Thyroid gland (tissue), 4 donors: ENCODE results near the gene RPS15. TPM values are rescaled to one million over a fixed set of nuclear protein-coding genes. Genes with fewer than 3 reads are reported as not detected.

Experiments used
- DNase-seq, 2 donors: peaks; one replicate each; pipeline ENCODE4 v3.0.0-alpha.2; 2019
- H3K27ac ChIP-seq, 3 donors: fragments of 200-600 bp; sonication (generic); 1 replicate in 2 of 3; 2 replicates in 1 of 3; pipeline ENCODE4 v1.5.1; 2016 to 2019; ENCODE audit warnings: mild to moderate bottlenecking in 1 of 3, moderate library complexity in 1 of 3
- H3K27me3 ChIP-seq: fragments of 200-600 bp; sonication (generic); one replicate; pipeline ENCODE4 v1.5.1; 2019
- H3K36me3 ChIP-seq, 2 donors: fragments of 200-600 bp; sonication (generic); one replicate each; pipeline ENCODE4 v1.5.1; 2016 to 2019
- H3K4me1 ChIP-seq, 2 donors: fragments of 200-600 bp; sonication (generic); one replicate each; pipeline ENCODE4 v1.5.1; 2017 to 2019
- H3K4me3 ChIP-seq, 3 donors: fragments of 200-600 bp; sonication (generic); replicated peaks in 1 of 3; 1 replicate in 2 of 3; 2 replicates in 1 of 3; pipeline ENCODE4 v1.5.1; 2016; ENCODE audit warnings: mild to moderate bottlenecking in 1 of 3
- H3K9me3 ChIP-seq: fragments of 200-600 bp; sonication (generic); one replicate; pipeline ENCODE4 v1.5.1; 2017
- CTCF ChIP-seq, 6 experiments: fragments of 200-600 bp in 3 of 6; fragments of 450-650 bp in 3 of 6; sonication (generic) in 3 of 6; IDR thresholded peaks; one replicate each; pipeline ENCODE4 v1.5.1; 2016 to 2019; ENCODE audit warnings: antibody characterized with exemption in 6 of 6, mild to moderate bottlenecking in 2 of 6, inconsistent platforms in 1 of 6, moderate library complexity in 1 of 6
- POLR2A ChIP-seq, 2 donors: fragments of 450-650 bp; IDR thresholded peaks; one replicate each; pipeline ENCODE4 v1.6.1; 2017; ENCODE audit warnings: antibody characterized with exemption in 2 of 2, mild to moderate bottlenecking in 2 of 2, moderate library complexity in 1 of 2
- WGBS, 2 donors: methylation state at CpG; one replicate each; pipeline ENCODE4 v1.1.5; 2017; 5-methylcytosine and 5-hydroxymethylcytosine counted together
- intact Hi-C: fragments of 100-400 bp; cut with DNase I; formaldehyde crosslinking; loops from one replicate; pipeline ENCODE4 v1.15.1; 2023
- total RNA-seq, 4 donors: library from RNA; depleted of rRNA; stranded (reverse); fragments of >200 nt; gene quantifications; one replicate each; pipeline ENCODE4 v1.2.3, GENCODE V29; 2016

RPS15 gene
- total RNA-seq, 4 donors from 2014 or later, result 1,760 to 2,977 (median 2,488) TPM

GRCh38 chr19:1411255-1412191 is 26.7 kb upstream of the RPS15 start:
- Histone ChIP-seq H3K4me3 (no peak overlapping the region), H3K9me3 (no peaks in the 10 kb centered on the region), H3K27ac (peak overlapping the region in 1 of 3 donors; percentile 28), H3K27me3 (no peaks in the 10 kb centered on the region), H3K4me1 (peaks cover 47 to 63% of the 10 kb centered on the region in 2 donors), H3K36me3 (no peaks in the 10 kb centered on the region)
- no peak for DNase-seq
- WGBS, 2 donors, result 78 to 87% methylated on average over 19 to 21 of the region's 29 CpGs
- intact Hi-C loops, result no loop called here
- TF ChIP-seq CTCF (IDR thresholded peaks at IDR 0.05), result no peak
- no peak for TF ChIP-seq POLR2A (IDR thresholded peaks at IDR 0.05)

- H3K27ac ChIP-seq, result no peak overlapping the region
- TF ChIP-seq CTCF (IDR thresholded peaks at IDR 0.05) (no peak), POLR2A (IDR thresholded peaks at IDR 0.05) (no peak)
- peaks cover 56 to 70% of the 10 kb centered on the region in 2 donors for H3K4me1 ChIP-seq
- intact Hi-C loops, result no loop called here
- H3K36me3 ChIP-seq, result no peaks in the 10 kb centered on the region
- no peak overlapping the region for H3K4me3 ChIP-seq
- no peak for DNase-seq
- 71 to 80% methylated on average over 14 of the region's 21 CpGs for WGBS, 2 donors
- no peaks in the 10 kb centered on the region for H3K27me3 ChIP-seq
- no peaks in the 10 kb centered on the region for H3K9me3 ChIP-seq
These were observed 25.8 kb upstream of the RPS15 start for GRCh38 chr19:1412323-1412923.

- Histone ChIP-seq H3K36me3 (no peaks in the 10 kb centered on the region), H3K4me3 (no peak overlapping the region), H3K27ac (no peak overlapping the region), H3K9me3 (no peaks in the 10 kb centered on the region), H3K27me3 (no peaks in the 10 kb centered on the region), H3K4me1 (peaks cover 57 to 73% of the 10 kb centered on the region in 2 donors)
- intact Hi-C loops, result no loop called here
- DNase-seq, result peak in 1 of 2 donors; percentile 42
- TF ChIP-seq CTCF (IDR thresholded peaks at IDR 0.05), result no peak
- no peak for TF ChIP-seq POLR2A (IDR thresholded peaks at IDR 0.05)
- 87% methylated on average over 17 to 35 of the region's 36 CpGs for WGBS, 2 donors
These were observed 25.0 kb upstream of the RPS15 start for GRCh38 chr19:1412995-1413800.

- Histone ChIP-seq H3K4me3 (peak overlapping the region in 1 of 3 donors; percentile 12), H3K27me3 (no peaks in the 10 kb centered on the region), H3K9me3 (no peaks in the 10 kb centered on the region), H3K27ac (peak overlapping the region; percentile 91 to 95 (median 93)), H3K4me1 (peaks cover 33 to 49% of the 10 kb centered on the region in 2 donors), H3K36me3 (peaks cover 19 to 21% of the 10 kb centered on the region in 2 donors)
- WGBS, 2 donors, result 27 to 40% methylated on average over 21 to 26 of the region's 28 CpGs
- TF ChIP-seq POLR2A (IDR thresholded peaks at IDR 0.05), result no peak
- no peak for TF ChIP-seq CTCF (IDR thresholded peaks at IDR 0.05)
- intact Hi-C loops, result no loop called here
- DNase-seq, result peak; percentile 67 to 74
These were observed 22.0 kb upstream of the RPS15 start for GRCh38 chr19:1416014-1416841.
